ENCODE data around the gene SAP30BP. TPM values are rescaled to one million over a fixed set of nuclear protein-coding genes. Genes with fewer than 3 reads are reported as not detected.

The SAP30BP gene
- polyA plus RNA-seq, 2 of the 4 experiments (the other 2 are of a cell fraction) = 103 to 139 TPM

GRCh38 chr17:75641343-75641742 lies 25.8 kb upstream of the SAP30BP start:
- ATAC-seq (no peak), DNase-seq (ENCODE audit: low read depth in 1 of 2, low spot score in 1 of 2) (no peak), FAIRE-seq (no peak)
- Histone ChIP-seq H3K4me3 (no peak overlapping the region), H3K4me2 (no peak overlapping the region), H3K27ac (no peak overlapping the region), H3K9me3 (no peaks in the 10 kb centered on the region), H3K4me1 (peaks cover 19% of the 10 kb centered on the region)
- WGBS (ENCODE audit: missing lambda C conversion rate) = 93% methylated on average over 9 of the region's 9 CpGs
- TF ChIP-seq BHLHE40 (IDR thresholded peaks at IDR 0.05; ENCODE audit: low read depth, low read length) (no peak), CBX8 (IDR thresholded peaks at IDR 0.05) (no peak), EP300 (IDR thresholded peaks at IDR 0.05) (no peak), FOXS1 (CRISPR knock-in tag; IDR thresholded peaks at IDR 0.05) (no peak), ZSCAN20 (CRISPR knock-in tag; IDR thresholded peaks at IDR 0.05) (no peak), POLR2A (IDR thresholded peaks at IDR 0.05; ENCODE audit: low read length) (no peak), ZC3H11A (IDR thresholded peaks at IDR 0.05) (no peak)
- TF ChIP-seq, protein P1, sequence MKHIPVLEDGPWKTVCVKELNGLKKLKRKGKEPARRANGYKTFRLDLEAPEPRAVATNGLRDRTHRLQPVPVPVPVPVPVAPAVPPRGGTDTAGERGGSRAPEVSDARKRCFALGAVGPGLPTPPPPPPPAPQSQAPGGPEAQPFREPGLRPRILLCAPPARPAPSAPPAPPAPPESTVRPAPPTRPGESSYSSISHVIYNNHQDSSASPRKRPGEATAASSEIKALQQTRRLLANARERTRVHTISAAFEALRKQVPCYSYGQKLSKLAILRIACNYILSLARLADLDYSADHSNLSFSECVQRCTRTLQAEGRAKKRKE (CRISPR knock-in tag; IDR thresholded peaks at IDR 0.05; ENCODE audit: low read depth) = no peak
- ChIA-PET POLR2A (interaction anchor here (0.7 to 1.4 kb wide), 2 partner anchors 13 to 139 kb away, joined by 3 to 4 read pairs; no protein-coding TSS in a partner anchor), CTCF (interaction anchor here (0.7 to 51.3 kb wide), 11 partner anchors 5 to 104 kb away, joined by 3 to 2254 read pairs (median 4); partner anchors contain the start of genes GALK1, RECQL5, SAP30BP and SMIM5)

DNA sequence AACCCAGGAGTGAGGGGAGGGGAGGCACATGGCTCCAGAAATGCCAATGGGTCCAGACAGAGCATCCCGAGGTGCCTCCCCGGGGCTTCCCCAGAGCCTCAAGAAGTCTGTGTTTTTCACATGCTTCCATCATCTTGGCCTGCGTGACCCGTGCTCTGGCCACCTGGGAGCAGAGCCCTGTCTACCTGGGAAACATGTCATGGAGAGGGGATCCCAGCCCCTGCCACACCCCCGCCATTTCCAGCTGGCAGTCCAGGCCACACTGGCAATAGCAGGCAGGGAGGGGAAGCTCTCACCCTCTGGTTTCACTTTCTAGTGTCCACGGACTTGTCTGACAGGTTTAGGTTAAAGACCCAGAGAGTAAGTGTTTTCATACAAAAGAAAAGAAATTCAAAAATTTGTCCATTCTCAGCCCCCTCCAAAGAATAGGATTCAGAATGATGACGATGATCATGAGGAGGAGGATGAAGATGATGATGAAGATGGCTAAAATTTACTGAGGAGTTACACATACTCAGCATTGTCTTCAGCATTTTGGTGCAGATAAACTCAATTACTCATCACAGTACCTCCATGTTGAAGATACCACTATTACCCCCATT lies 24.9 kb upstream of the SAP30BP start:
- H3K4me1 ChIP-seq = peaks cover 29% of the 10 kb centered on the region
- POLR2A ChIA-PET = no interaction called here
- CTCF ChIA-PET = interaction anchor here (0.7 to 51.3 kb wide), 12 partner anchors 4 to 141 kb away, joined by 3 to 2254 read pairs (median 4); partner anchors contain the start of genes GALK1, RECQL5, SAP30BP and SMIM5
- no peak for ATAC-seq
- DNase-seq (ENCODE audit: low read depth in 1 of 2, low spot score in 1 of 2) = no peak
- H3K27ac ChIP-seq = peak overlapping the region in 1 of 2 experiments; percentile 4; a peak in 1 of 6 replicates
- TF ChIP-seq KDM5A (IDR thresholded peaks at IDR 0.05) (no peak), REST (IDR thresholded peaks at IDR 0.05) (no peak), KDM1A (IDR thresholded peaks at IDR 0.05; ENCODE audit: low read depth) (no peak), RNF2 (IDR thresholded peaks at IDR 0.05; ENCODE audit: borderline replicate concordance, low read depth) (no peak), FOSL2 (IDR thresholded peaks at IDR 0.05) (no peak), FOSL2 (CRISPR knock-in tag; IDR thresholded peaks at IDR 0.05) (no peak)
- TF ChIP-seq, protein P2, sequence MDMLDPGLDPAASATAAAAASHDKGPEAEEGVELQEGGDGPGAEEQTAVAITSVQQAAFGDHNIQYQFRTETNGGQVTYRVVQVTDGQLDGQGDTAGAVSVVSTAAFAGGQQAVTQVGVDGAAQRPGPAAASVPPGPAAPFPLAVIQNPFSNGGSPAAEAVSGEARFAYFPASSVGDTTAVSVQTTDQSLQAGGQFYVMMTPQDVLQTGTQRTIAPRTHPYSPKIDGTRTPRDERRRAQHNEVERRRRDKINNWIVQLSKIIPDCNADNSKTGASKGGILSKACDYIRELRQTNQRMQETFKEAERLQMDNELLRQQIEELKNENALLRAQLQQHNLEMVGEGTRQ (IDR thresholded peaks at IDR 0.05) = no peak
- TF ChIP-seq, protein P3, sequence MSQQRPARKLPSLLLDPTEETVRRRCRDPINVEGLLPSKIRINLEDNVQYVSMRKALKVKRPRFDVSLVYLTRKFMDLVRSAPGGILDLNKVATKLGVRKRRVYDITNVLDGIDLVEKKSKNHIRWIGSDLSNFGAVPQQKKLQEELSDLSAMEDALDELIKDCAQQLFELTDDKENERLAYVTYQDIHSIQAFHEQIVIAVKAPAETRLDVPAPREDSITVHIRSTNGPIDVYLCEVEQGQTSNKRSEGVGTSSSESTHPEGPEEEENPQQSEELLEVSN (IDR thresholded peaks at IDR 0.05; ENCODE audit: borderline replicate concordance, low read depth) = no peak
- no peak overlapping the region for H3K4me2 ChIP-seq
- no peak for FAIRE-seq
- WGBS (ENCODE audit: missing lambda C conversion rate) = 87% methylated on average over 7 of the region's 7 CpGs
- no peaks in the 10 kb centered on the region for H3K9me3 ChIP-seq
- H3K4me3 ChIP-seq = no peak overlapping the region

All from A549 (cell line).